Activated CD4-positive, alpha-beta T cell treated with anti-CD3 and anti-CD28 coated beads, Interleukin-2, Interleukin-6, amounts not matched to agents 100 ng/mL and 50 ng/mL, durations not matched to agents 16 hours and 8 hours (primary cell): Measurements from ENCODE around the gene SLC17A1.
A peak's percentile ranks its signal among the peaks of the same experiment; 100 is the strongest.

ENCODE experiments used
- DNase-seq: peaks from one replicate; pipeline ENCODE4 v3.0.0-alpha.2; 2020

The SLC17A1 gene, protein sequence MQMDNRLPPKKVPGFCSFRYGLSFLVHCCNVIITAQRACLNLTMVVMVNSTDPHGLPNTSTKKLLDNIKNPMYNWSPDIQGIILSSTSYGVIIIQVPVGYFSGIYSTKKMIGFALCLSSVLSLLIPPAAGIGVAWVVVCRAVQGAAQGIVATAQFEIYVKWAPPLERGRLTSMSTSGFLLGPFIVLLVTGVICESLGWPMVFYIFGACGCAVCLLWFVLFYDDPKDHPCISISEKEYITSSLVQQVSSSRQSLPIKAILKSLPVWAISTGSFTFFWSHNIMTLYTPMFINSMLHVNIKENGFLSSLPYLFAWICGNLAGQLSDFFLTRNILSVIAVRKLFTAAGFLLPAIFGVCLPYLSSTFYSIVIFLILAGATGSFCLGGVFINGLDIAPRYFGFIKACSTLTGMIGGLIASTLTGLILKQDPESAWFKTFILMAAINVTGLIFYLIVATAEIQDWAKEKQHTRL

DNA sequence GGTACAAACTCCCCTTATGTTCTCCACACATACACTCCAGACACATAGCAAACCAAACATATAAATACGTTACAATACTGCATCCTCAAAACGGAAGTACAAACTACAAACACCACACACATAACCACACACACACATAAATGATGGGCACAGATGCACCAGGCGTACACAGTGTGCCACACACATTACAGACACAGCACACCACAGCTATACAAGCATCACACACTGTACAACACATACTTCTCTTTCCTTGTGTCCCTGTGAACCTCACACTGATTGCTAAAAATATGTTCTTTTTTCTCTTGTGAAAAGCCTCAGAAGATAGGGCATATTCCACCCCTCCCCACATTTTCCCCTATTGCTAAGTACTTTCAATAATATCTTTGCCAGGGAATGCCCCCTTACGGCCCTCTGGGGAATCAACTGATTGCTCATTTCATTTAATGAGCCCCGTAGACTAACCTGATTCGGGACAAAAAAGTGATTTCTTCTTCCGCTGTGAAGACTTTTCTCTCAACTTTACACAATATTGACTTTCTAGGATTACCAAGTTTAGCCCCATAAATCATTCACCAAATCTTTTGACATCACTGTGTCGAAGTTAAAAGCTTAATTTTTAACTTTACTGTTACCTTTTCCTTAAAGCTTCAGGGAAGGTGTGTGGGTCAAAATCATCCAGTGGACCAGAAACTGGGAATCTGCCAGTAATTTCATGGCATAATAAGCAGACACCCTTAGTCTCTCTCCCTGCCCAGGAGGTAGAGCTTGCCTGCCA lies at the start of gene SLC17A1:
TSS of gene SLC17A1 (minus strand) at position 521 of the 775 bp plus-strand sequence. CDS start 1,495 bp downstream, outside the sequence.
- DNase-seq: no peak

DNA sequence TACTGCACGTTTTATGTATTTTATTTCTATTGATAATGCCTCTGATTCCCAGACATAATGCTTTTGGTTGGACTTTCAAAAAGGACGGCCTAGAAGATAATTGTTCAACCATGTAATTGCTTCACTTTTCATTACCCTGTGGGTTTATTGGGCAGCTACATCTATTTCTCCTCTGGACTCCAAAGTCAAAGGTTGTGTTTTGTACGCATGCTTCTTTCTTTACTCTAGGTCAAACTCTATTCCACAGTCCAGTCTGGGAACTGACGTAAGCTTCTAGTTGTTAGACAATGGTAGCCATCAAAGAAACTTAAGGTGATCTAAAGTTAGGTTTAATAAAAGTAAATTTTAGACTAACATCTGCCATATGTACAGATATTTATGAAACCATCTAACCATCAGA lies 48.7 kb upstream of the SLC17A1 start:
- DNase-seq: no peak

DNA sequence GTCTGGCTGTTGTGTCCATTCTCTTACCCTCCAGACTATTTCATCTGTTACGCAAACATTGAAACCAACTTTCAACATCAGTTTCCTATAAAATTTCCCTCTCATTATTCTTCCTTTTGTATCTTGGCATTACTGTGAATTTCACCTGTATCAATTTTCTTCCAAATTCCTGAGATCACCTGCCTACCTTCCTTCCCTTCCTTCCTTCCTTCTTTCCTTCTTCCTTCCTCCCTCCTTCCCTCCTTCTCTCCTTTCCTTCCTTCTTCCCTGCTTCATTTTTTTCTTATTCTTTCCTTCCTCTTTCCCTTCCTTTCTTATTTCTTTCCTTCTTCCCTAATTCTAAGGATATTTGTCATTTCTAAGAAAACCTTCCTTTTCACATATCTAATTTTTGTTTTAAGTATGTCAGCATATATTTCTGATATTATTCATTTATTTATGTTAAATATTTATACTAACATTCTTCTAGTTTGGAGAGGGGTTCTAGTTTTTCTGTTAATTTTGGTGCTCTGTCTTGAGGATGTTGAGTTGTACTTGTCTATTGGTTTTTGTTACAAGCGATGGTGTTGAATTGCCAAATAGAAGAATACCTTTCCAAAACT lies 47.0 kb upstream of the SLC17A1 start:
- no peak for DNase-seq

DNA sequence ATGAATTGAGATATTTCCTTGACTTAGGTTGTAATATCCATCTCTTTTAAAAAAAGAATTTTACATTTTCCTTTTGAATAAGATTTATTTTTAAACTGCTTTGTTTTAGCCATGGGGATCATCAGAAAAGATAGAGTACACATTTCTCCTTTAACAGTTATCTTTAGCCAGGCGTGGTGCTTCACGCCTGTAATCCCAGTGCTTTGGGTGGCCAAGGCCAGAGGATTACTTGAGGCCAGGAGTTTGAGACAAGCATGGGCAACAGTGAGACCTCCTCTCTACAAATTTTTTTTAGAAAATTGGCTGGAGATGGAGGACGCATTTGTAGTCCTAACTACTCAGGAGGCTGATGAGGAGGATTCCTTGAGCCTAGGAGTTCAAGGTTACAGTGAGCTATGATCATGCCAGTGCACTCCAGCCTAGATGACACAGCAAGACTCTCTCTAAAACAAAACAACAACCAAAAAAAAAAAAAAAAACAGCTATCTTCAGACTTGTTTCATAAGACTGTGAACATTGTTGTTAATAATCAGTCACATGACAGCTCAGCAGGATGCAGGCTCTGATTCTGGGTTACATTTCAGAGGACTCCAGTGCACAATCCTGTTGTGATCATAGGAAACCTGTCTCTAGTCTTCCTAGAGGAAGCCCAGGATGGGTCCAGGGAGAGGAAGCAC lies 44.2 kb upstream of the SLC17A1 start:
- no peak for DNase-seq

DNA sequence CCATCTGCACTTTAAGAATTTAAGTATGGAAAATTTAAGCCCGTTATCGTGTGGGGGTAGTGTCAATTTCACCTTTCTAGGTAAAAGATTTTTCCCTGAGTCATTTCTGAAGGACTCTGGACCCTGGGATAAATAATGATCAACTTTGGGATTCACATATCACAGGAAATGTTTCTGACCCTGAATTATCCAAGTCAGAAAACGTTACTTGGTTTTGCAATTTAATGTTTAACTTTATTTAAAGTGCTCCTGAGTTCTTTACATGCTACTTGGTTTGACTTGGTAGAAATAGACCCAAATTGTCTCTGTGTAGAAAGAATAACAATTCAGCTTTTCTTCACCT lies 43.7 kb upstream of the SLC17A1 start:
- DNase-seq: no peak

DNA sequence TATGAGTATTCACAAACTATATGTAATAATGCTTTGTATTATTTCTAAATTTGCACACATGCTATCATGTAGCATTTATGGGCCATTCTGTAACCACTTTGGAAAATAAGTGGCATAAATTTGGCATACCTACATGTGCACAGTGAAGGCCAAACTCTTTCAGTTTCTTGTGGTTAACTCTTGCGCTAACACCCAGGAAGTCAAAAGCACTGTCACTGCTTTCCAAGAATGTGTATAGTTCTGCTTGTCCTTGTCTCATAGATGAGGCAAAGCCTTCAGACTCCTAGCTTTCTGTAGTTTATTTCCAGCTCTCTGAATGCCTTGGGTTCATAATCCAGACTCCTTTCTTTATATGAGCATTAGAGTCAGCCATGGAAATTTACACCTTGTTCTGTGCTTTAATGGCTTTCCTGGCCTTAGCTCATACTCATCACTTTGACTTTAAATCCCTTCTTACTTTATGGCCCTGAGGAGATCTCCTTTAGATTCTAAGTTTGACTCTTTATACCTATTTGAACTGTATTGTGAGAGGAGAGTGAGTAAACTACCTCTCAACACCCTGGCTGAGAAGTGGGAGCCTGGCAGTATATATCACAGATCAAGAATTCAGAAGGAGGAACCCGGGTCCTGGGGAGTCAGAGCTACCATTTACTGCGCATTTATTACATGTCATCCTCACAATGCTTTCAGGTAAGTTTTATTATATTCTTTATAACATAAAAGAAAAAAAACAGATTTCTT lies 43.1 kb upstream of the SLC17A1 start:
- DNase-seq: peak; percentile 43

DNA sequence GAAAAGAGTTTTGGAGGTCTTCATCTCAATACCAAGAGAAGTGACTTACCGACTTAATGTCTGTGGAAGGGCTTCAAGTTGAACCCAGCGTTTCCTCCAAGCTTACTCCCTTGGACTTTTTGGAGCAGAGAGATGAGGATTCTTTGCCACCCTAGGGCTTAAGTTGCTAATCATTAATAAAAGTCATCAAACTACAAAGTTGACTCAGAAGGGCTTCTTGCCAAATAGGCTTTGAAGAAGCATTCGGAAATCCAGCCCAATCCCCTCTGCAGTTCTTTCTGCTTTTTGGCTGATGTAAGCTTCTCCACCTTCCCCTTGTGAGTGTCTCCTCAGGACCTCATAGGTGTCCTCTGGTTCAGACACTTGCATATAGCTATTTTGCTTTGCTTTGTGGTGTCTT lies 42.3 kb upstream of the SLC17A1 start, which contains the start of gene SLC17A3:
TSS of gene SLC17A3 (minus strand) at position 126 of the 400 bp plus-strand sequence. CDS start 5,856 bp downstream, outside the sequence.
- DNase-seq: no peak

DNA sequence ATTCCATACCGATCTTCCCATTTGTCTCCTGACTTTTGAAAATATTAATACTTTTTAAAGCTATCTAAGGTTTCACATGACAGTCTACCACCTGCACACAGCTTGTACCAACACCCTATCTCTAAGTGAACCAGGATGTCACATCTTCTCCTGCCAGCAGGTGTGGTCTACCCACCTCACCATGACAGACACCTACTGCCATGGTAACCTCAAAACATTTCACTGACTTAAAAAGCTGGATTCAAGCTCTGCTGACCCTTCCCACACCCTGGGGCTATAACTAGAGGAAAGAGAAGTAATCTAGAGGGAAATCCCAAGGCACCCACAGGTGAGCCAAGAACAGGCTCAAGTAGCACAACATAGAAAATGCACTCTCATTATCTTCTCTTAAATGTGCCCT lies 41.0 kb upstream of the SLC17A1 start:
- DNase-seq: no peak

DNA sequence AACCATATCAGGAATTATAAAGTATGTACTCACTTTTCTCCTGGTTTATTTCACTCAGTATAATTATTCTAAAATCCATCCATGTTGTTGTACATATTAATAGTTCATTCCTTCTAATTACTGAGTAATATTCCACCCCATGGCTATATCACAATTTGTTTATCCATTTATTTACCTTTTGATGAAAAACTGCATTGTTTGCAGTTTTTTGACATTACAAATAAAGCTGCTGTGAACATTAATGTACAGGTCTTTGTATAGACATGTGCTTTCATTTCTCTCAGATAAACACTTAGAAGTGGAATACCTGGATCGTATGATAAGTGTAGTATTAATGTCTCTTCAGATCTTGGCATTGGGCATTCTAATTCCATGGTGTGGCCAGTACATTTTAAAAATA lies 38.0 kb upstream of the SLC17A1 start:
- no peak for DNase-seq

DNA sequence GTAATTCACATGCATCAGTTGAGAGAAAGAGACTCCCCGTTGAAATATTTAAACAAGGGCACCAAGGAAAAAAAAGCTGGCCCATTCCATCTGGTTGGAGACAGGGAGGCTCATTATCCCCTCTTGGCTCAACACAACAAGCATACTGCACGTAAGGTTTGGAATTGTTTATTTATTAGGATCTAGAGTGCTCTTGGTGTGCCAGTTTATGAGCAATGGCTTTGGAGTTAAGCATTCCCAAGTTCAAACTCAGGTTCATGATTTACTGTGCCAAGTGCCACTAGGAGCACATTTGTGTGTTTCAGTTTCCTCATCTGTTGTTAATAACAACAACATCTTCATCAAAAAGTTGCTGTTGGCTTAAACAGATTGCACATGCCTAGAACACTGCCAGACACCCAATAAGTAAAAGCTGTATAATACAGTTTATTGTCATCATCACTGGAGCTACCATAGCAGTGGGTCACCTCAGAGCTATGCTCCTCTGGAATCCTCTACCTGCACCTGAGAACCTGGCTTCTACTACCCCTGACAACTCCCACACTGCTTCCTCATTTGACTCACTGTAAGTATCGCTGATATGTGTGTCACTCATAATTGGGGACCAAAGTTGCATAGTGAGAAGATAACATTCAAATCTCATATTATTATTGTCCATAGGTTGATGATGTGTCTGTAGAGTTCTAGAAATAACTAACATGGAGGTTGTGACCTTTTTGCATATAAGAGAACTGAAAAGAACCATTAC lies 36.8 kb upstream of the SLC17A1 start:
- no peak for DNase-seq

DNA sequence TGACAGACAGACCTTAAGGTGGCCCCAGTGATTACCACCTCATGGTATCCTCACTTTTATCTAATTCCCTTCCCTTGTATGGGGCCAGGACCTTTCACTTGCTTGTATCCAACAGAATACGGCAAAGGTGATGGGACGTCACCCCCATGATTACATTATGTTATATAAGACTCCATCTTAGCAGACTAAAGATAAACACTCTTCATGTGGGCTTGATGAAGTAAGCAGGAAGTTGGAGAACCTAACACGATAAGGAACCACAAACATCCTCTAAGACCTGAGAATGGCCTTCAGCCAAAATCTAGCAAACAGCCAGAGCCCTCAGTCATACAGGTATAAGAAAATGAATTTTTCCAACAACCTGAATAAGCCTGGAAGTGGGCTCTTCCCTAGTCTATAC lies 34.2 kb upstream of the SLC17A1 start:
- DNase-seq: peak; percentile 32

DNA sequence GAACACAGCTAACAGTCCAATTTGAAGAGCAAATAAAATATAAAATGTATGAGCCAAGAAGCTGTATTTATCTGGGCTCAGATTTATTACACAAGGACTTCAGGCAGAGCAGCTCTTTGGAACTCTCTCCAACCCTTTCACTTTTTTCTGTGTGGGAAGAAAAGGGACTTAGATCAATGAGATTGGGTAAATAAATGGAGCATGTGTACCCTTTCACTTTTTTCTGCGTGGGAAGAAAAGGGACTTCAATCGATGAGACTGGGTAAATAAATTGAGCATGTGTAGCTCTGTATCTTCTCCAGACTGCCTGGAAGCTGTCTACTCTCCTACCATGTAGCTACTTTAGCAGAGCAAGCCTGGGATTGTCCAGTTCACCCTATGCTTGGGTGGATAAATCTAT lies 31.5 kb upstream of the SLC17A1 start:
- DNase-seq: no peak

DNA sequence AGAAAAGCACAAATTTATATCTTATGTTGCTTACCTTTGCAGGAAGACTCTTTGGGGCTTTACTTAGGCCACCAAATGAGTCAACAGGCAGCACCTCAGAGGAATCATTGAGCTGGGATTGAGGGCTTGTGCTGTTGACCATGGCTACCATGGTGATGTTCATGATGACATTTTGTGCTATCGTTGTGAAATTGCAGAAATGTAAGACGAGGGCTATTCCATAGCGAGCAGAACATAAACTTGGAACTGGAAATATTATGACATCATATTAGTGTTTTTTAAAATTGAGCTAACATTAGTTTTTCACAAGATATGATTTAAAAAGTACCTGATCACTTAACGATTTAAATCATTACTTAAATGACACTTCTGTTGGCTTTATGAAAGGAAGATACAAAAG lies 30.3 kb upstream of the SLC17A1 start:
- no peak for DNase-seq

DNA sequence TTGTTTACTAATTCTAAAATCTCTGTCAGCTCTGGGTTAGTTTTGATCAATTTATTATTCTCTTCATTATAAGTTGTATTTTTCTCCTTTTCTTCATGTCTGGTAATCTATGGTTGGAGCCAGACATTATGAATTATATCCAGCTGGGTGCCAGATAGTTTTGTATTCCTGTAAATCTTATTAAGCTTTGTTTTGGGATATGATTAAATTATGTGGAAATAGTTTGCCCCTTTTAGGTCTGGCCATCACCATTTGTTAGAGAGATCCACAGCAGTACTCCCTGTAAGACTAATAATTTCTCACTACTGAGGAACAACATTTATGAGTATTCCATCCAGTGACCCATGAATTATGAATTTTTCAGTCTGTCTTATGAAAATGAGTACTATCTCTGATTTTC lies 20.9 kb upstream of the SLC17A1 start:
- DNase-seq: no peak

DNA sequence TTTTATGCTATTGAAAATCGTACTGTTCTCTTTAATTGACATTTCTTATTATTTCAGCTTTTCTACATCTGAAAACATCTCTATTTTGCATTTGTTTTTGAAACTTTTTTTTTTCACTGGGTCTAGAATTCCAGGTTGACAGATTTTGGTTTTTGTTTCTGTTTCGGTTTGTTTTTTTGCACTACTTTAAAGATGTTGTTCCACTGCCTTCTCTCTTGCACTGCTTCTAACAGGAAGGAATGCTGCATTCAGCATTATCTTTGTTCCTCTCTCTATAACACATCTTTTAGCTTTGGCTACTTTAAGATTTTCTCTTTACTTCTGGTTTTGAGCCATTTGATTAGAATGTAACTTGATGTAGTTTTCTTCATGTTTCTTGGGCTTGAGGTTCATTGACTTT lies 20.1 kb upstream of the SLC17A1 start:
- DNase-seq: no peak

DNA sequence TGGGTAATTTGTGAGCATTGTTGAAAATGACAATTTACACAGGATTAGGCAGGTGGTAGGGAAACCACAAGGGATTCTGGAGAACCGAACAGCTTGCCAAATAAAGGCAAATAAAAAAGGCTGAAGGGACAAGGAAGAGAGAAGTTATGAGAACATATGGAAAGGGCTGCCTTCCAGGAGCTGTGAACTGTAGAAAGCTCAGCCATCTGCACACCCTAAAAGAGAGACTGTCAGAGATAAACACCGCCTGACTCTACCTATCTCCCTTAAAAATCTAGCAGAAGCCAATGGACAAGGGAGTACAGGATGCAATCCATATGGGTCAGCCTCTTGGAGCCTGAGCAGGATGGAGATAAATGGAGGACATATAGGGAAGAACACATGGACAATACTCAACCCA lies 12.7 kb upstream of the SLC17A1 start:
- DNase-seq: no peak

DNA sequence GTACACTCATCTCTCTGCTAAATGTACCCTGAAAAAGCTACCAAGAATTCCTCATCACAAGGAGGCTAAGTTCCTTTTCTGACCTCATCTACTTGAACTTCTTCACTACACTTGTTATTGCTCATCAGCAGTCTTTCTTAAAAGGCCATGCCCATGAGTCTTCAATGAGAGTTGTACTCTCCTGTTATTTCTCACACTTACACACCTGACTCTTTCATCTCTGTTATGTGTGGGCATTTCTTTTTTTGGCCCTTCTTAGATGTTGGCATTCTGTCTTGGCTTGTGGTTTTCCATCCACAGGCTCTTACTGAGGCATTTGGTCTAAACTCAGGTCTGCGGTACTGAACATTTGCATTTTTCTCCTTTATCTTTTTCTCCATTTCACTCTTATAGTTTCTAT lies 10.7 kb upstream of the SLC17A1 start:
- peak; percentile 73 for DNase-seq

DNA sequence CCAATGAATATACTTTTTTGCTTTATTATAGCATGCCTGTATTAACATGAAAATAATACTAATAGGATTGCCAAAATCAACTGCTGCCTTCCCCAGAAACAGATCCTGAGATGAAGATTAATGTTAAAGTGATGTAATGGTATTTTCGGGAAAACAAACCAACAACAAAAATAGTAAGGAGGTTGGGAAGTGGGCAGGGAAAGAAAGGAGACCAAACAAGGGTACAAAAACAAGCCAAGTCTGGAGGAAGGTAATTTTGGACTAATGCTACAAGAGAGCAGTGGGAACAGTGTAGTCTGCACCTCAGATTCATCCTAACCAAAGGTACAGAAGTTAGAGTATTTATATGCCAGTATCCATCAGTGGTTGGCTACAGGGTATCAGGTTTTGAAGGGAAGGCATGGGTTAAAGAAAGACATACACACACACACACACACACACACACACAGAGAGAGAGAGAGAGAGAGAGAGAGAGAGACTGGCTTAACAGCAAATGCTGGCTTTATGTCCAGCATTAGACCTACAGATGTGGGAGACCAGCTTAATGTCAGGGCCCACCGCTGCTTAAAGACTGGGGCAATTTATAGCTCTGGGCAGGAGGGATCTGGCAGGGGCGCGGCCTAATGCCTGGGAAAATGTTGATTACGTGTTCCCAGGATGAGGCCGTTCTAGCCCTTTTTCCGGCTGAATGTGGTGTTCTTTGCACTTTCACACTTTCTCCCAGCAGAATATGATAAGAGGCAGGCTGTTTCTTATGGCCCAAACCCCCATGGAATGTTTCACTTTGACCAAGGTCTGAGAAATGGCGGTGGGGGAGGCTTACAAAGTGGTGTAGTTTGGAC lies 3.8 kb upstream of the SLC17A1 start:
- DNase-seq: no peak

DNA sequence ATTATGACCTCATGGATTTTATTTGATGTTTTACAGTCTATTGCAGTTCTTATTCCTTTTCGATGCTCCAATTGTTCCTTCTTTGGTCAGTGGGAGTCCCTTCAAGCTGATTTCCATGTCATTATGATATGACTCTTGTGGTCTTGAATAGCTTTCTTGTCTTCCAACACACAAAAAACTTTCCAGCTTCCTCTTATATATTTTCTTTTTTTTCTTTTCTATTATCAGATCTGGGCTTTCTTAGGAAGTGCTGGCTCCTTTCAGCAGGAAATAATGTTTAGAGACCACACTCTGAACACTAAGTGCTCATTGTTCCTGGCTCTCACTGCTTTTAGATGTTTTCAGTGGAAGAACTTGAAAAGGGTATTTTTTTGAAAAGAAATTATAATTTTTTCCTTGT lies 3.1 kb upstream of the SLC17A1 start:
- no peak for DNase-seq

DNA sequence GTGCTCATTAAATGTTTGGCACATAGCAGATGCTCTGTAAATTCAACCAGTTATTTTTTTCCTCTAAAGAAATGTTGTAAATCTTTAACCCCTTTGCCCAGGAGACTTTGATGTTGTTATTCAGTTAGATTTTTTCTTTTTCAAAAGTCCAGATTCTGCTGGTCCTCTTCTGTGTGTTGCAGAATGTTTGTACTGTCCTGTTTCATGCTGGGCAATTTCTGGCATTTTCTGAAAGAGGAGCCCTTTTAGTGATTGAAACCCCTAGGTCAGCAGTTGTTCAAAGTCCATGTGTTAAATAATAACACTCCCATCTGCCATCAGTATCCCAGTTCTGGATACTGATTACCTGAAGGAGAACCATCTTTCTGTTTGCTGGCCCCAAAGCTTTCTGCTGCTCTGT lies 1.3 kb upstream of the SLC17A1 start:
- DNase-seq: no peak

DNA sequence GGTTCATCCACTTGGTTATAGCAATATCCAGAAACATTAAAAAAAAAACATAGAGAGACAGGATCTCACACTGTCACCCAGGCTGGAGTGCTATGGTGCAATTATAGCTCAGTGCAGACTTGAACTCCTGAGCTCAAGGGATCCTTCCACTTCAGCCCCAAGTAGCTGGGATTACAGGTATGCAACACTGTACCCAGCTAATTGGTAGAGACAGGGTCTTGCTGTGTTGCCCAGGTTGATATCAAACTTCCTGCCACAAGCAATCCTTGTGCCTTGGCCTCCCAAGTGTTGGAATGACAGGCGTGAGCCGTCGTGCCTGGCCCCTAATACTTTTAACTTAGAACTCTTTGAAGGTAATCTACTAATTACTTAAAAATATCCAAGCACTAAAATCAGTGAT lies 818 bp upstream of the SLC17A1 start:
- no peak for DNase-seq
